K562 treated with DMSO at 1 percent for 12 hours (cell line): ENCODE data around the gene SNAI3. TPM values are rescaled to one million over a fixed set of nuclear protein-coding genes. Genes with fewer than 3 reads are reported as not detected.

Experiments
- total RNA-seq: library from RNA; unstranded; fragments of 300-600 nt; gene quantifications from 2 replicates; pipeline ENCODE4 v1.2.3, GENCODE V29; 2022; ENCODE audit not compliant: insufficient read depth

SNAI3 gene
- total RNA-seq: 1.8 and 2.2 TPM in 2 replicates

DNA sequence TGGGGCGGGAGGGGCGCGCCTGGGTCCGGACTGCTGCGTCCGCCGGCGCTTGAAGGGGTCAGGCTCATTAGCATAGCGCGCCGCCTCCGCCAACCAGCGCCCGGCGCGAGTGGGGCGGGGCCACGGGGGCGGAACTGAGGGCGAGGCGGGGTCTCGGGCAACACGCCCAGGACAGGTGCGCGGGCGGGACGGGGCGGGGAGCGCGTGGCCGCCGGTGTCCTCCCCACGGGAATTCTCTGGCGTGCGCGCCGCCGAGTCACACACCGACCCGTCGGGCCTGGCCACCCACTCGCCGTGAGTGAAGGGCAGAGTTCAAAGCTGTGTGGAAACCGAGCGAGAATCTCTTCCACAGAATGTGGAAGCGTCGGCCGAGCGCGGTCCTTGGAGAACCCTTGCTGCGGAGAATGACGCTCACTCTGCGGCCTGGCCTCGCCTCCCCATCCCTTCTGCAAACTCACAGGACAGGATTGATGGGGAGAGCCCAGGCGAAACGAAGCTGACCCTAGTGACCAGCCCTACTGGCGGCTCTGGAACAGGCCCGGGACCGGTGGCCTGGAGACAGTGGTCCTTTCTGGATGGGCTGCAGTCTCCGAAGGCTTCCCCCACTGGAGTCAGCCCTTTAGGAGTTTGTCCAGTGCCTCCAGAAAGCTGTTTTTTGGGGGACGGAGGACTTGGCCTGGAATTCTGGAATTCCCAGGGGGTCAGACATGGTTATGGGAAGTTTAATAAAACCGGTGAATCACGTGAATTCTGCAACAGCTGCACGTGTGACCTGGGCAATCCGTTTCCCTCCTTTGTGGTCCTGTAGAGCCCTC is at the start of gene SNAI3:
TSS of gene SNAI3 (minus strand) at position 69 of the 815 bp plus-strand sequence. CDS start 101 bp downstream, outside the sequence.

DNA sequence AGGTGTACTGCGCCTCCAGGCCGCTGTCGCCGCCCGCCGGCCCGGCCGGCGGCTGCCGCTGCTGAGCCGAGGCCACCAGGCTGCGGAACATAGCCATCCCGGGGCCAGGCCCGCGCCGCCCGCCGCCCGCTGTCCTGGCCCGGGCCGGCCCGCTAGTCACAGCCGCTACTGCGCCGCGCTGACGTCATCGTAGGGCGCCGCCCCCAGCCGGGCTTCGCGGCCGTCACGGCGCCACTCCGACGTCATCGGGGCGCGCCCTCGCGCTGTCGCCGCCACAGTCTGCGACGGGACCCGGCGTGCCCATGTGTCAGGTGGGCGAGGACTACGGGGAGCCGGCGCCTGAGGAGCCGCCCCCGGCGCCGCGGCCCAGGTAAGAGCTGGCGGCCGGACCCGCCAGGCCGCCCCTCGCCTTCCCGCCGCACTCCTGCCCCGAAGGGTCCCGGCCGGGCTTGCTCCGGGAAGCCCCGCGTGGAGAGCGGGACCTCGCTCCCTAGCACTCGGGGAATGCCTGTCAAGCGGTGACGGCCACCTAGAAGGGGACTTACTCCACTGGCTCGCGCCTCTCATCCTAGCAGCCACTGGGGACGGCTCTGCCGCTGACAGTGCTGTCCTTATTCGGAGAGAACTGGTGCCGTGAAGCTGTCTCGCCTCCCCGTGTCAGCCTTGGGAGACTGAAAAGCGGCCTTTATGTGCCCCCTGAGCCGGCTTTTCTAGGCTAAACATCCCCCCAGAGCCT is 20.1 kb upstream of the SNAI3 start, which contains the start of the genes CTU2 and RNF166:
TSS of gene CTU2 (plus strand) at position 275 of the 736 bp plus-strand sequence. CDS start at position 303, 28 bp downstream.
TSS of gene RNF166 (minus strand) at position 180 of the 736 bp plus-strand sequence. CDS start at position 97, 83 bp downstream.

DNA sequence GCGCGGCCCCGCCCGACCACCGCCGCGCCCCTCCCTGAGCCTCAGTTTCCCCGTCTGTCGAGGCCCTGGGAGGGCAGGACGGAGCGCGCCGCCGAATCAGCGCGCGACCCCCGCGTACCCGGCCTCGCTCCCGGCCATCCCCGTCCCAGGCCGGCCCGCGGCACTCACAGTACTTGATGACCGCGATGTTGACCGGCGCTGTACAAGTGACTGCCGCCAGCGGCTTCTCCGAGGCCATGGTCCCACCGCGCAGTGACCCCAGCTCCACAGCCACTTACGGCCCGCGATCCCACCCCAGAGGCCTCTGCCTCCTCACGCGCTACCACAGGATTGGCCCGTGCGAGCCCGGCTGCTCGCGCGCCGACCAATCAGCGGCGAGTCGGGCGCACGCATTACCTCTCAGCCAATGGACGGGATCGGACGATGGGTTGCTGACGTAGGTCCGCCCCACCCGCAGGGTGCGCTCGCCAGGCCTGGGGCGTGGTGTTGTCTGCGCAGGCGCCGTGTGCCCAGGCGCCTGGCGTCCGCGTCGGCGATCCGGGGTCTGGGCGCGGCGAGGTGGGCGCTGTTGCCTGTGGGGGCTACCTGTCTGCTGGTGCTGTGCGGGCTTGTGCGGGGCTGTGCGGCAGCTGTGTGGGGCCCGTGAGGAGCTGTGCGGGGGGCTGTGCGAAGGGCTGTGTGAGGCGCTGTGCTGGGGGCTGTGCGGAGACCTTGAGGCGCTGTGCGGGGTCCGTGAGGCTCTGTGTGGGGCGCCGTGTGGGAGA is 23.3 kb downstream of the SNAI3 start, which contains the start of gene MVD:
TSS of gene MVD (minus strand) at position 249 of the 764 bp plus-strand sequence. CDS start at position 238, 11 bp downstream.

DNA sequence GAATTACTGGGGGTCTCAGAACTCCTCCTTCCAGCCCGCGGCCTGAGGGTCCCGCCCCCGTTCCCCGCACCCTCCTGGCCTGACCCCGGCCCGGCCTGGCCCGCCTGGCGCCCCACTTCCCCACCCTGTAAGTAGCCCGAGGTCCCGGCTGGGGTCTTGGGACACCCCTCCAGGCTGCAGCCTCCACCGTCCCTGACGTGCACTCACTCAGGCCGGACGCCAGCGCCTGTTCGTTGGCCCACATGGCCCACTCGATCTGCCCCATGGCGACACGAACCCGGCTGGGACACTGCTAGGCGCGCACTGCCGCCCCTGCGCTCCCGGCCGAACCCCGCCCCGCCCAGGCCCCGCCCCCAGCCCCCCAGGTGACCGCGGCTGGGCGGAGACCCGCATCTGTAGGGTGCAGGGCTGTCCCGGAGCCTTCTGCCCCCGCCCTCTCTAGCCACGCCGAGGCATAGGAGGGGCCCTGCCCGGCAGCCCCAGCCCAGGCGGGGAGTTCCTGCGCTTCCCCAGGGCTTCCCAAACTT is 35.5 kb downstream of the SNAI3 start, which contains the start of gene CYBA:
TSS of gene CYBA (minus strand) at position 305 of the 527 bp plus-strand sequence. CDS start at position 265, 40 bp downstream.

DNA sequence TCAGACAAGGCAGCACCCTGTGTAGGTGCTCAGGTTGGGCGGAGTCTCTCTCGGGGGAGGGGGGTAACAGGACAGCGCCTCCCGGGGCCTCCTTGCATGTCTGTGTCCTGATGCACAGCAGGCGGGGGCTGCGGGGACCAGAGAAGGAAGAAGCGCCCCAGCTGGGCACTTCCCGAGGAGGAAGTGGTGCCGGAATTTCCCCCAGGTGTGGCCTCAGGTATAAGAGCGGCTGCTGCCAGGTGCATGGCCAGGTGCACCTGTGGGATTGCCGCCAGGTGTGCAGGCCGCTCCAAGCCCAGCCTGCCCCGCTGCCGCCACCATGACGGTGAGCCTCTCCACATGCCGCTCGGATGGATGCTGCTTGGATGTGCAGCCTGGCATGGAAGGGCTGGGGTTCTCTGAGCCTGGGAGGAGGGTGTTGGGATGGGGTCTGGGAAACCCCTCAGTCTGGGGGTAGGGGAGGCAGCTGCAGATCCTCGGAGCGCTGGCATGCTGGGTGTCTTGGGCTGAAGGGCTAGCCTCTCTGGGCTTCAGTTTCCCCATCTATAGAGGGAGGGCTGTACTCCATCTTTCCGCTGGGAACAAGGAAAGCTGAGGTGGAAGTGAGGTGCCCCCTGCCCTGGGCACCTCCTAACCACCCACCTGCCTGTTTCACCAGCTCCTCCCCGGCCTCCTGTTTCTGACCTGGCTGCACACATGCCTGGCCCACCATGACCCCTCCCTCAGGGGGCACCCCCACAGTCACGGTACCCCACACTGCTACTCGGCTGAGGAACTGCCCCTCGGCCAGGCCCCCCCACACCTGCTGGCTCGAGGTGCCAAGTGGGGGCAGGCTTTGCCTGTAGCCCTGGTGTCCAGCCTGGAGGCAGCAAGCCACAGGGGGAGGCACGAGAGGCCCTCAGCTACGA is 47.7 kb downstream of the SNAI3 start, which contains the start of gene IL17C:
TSS of gene IL17C (plus strand) at position 250 of the 908 bp plus-strand sequence. CDS start at position 320, 70 bp downstream.

Other genes with a start within 250 kb of the SNAI3 start
- 6.0 and 11.0 TPM in 2 replicates for gene ZFPM1, start 233.2 kb downstream of the SNAI3 start, total RNA-seq
- gene ZC3H18, start 116.1 kb downstream of the SNAI3 start, total RNA-seq: 37.9 and 75.0 TPM in 2 replicates
- gene IL17C, start 47.9 kb downstream of the SNAI3 start, total RNA-seq: not detected in 2 replicates
- 459 and 717 TPM in 2 replicates for gene CYBA, start 35.5 kb downstream of the SNAI3 start, total RNA-seq
- gene MVD, start 23.4 kb downstream of the SNAI3 start, total RNA-seq: 89.7 and 113 TPM in 2 replicates
- gene RNF166, start 19.9 kb upstream of the SNAI3 start, total RNA-seq: 58.0 and 63.2 TPM in 2 replicates
- gene CTU2, start 20.0 kb upstream of the SNAI3 start, total RNA-seq: 25.5 and 32.8 TPM in 2 replicates
- 196 and 242 TPM in 2 replicates for gene PIEZO1, start 98.7 kb upstream of the SNAI3 start, total RNA-seq
- gene CDT1, start 117.3 kb upstream of the SNAI3 start, total RNA-seq: 218 and 221 TPM in 2 replicates
- 182 and 235 TPM in 2 replicates for gene APRT, start 125.4 kb upstream of the SNAI3 start, total RNA-seq
- gene GALNS, start 170.4 kb upstream of the SNAI3 start, total RNA-seq: 6.3 and 12.1 TPM in 2 replicates
- gene TRAPPC2L, start 170.6 kb upstream of the SNAI3 start, total RNA-seq: 52.8 and 54.1 TPM in 2 replicates
- gene PABPN1L, start 180.2 kb upstream of the SNAI3 start, total RNA-seq: not detected in 2 replicates